SKM-1 treated with dmso at 0.1 percent for 144 hours (cell line): ENCODE data around the gene EXD3.

Source experiments
- DNase-seq: peaks from one replicate; lab custom pipeline; 2025; ENCODE audit not compliant: unreplicated experiment; lab: John Stamatoyannopoulos, UW

The EXD3 gene

GRCh38 chr9:137297966-137298365 is 125.0 kb downstream of the EXD3 start:
- no peak for DNase-seq

GRCh38 chr9:137296670-137297664 is 126.0 kb downstream of the EXD3 start:
- DNase-seq, result no peak

GRCh38 chr9:137295849-137296669 is 126.9 kb downstream of the EXD3 start:
- DNase-seq, result no peak

GRCh38 chr9:137295238-137295811 is 127.6 kb downstream of the EXD3 start:
- peak; percentile 41 for DNase-seq

GRCh38 chr9:137294681-137295237 is 128.2 kb downstream of the EXD3 start:
- DNase-seq, result peak; percentile 29

- peak; percentile 82 for DNase-seq
These were observed 128.8 kb downstream of the EXD3 start for GRCh38 chr9:137294091-137294680.

GRCh38 chr9:137293482-137294090 is 129.4 kb downstream of the EXD3 start:
- DNase-seq, result no peak

GRCh38 chr9:137293094-137293481 is 129.9 kb downstream of the EXD3 start:
- no peak for DNase-seq

GRCh38 chr9:137286975-137287383 is 136.0 kb downstream of the EXD3 start:
- DNase-seq, result peak; percentile 29

GRCh38 chr9:137281345-137282116 is 141.4 kb downstream of the EXD3 start:
- no peak for DNase-seq

GRCh38 chr9:137280474-137281344 is 142.3 kb downstream of the EXD3 start:
- DNase-seq, result no peak

GRCh38 chr9:137279741-137280473 is 143.1 kb downstream of the EXD3 start:
- no peak for DNase-seq

GRCh38 chr9:137278721-137279711 is 143.9 kb downstream of the EXD3 start:
- DNase-seq, result no peak

- DNase-seq, result peak; percentile 37
These were observed 144.8 kb downstream of the EXD3 start for GRCh38 chr9:137278061-137278701.

- peak; percentile 92 for DNase-seq
These were observed 145.5 kb downstream of the EXD3 start, which contains the start of gene TOR4A for GRCh38 chr9:137277329-137278041. TOR4A (plus strand) TSS chr9:137277726; CDS start chr9:137278690, 964 bp downstream.
